HepG2 (cell line): ENCODE results near the gene FUCA1.

ENCODE experiments used
- CENPX ChIP-seq: sonication (generic); formaldehyde crosslinking; IDR thresholded peaks from 2 replicates; pipeline ENCODE4 v1.9.0; 2021; ENCODE audit warnings: mild to moderate bottlenecking, missing genetic modification reagents, moderate library complexity
- CTCF ChIP-seq: sonication (generic); formaldehyde crosslinking; IDR thresholded peaks from 2 replicates; pipeline ENCODE4 v1.5.0; 2020; ENCODE audit warnings: mild to moderate bottlenecking, missing genetic modification reagents, moderate library complexity
- POLR2A ChIP-seq, 2 experiments: IDR thresholded peaks; 2 replicates each; pipeline ENCODE4 v1.6.1; 2011; ENCODE audit warnings: low read depth in 2 of 2, low read length in 2 of 2, mild to moderate bottlenecking in 1 of 2, moderate library complexity in 1 of 2; ENCODE audit not compliant: insufficient read depth in 1 of 2
- SIN3A ChIP-seq: IDR thresholded peaks from 2 replicates; pipeline ENCODE4 v1.6.1; 2011; ENCODE audit warnings: low read depth, mild to moderate bottlenecking, control low read depth, low read length, borderline replicate concordance
- TCF7L2 ChIP-seq: IDR thresholded peaks from 2 replicates; pipeline ENCODE4 v1.6.1; 2011; ENCODE audit warnings: mild to moderate bottlenecking, low read depth, low read length, moderate library complexity
- TOPORS ChIP-seq: sonication (generic); formaldehyde crosslinking; IDR thresholded peaks from 2 replicates; pipeline ENCODE4 v1.8.0; 2023; ENCODE audit warnings: mild to moderate bottlenecking, missing genetic modification reagents

- TF ChIP-seq POLR2A (IDR thresholded peaks at IDR 0.05; ENCODE audit: insufficient read depth in 1 of 2, low read depth in 2 of 2, low read length in 2 of 2), result 0 out of 4 replicates have a peak, but pooled peaks of 1 of the 2 experiments have one; percentile 33
- TF ChIP-seq CTCF, result peak; percentile 41; the same call in 1 of the 2 replicates
- no peak for TF ChIP-seq SIN3A
- no peak for TF ChIP-seq TOPORS
- no peak for TF ChIP-seq TCF7L2
- TF ChIP-seq CENPX (CRISPR knock-in tag), result no peak
These were observed 71.4 kb downstream of the FUCA1 start for GRCh38 chr1:23796466-23797271.
